NCI-H82 treated with DMSO at 0.1 percent for 48 hours (cell line): Measurements from ENCODE around the gene EMC8.

Experiments
- DNase-seq: peaks from one replicate; lab custom pipeline; 2025; ENCODE audit not compliant: unreplicated experiment; lab: John Stamatoyannopoulos, UW

The EMC8 gene

DNA sequence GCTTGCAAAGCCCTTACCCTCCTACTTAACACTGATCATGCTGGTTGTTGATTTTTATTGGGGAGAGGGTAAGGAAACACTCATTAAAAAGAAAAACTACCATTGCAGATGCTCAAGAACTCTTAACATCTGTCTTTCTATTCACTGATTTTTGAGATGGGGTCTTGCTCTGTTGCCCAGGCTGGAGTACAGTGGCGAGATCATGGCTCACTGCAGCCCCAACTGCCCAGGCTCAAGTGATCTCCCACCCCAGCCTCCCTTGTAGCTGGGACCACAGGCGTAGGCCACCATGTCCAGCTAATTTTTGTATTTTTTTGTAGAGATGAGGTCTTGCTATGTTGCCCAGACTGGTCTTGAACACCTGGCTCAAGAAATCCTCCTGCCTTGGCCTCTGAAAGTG is 14.5 kb downstream of the EMC8 start:
- no peak for DNase-seq

DNA sequence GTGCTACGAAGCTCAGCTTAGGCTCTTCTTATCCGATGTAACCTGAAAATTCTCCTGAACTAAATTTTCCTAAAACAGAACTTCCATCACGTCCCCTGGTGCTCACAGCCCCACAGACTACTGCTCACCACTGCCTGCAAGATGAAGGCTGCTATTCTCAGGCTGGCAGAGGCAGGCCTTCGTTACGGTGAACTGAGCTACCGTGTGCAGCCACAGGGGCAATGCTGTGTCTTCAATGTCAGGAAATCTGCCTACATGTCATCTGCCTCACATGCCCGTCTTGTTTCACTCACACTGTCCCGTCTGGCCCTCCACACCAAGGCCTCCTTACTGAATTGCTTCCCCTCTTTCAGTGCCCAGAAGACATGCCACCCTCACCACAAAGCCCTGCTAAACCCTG is 15.9 kb downstream of the EMC8 start:
- no peak for DNase-seq

- no peak for DNase-seq
Observed at GRCh38 chr16:85782451-85782850, 16.9 kb downstream of the EMC8 start.

DNA sequence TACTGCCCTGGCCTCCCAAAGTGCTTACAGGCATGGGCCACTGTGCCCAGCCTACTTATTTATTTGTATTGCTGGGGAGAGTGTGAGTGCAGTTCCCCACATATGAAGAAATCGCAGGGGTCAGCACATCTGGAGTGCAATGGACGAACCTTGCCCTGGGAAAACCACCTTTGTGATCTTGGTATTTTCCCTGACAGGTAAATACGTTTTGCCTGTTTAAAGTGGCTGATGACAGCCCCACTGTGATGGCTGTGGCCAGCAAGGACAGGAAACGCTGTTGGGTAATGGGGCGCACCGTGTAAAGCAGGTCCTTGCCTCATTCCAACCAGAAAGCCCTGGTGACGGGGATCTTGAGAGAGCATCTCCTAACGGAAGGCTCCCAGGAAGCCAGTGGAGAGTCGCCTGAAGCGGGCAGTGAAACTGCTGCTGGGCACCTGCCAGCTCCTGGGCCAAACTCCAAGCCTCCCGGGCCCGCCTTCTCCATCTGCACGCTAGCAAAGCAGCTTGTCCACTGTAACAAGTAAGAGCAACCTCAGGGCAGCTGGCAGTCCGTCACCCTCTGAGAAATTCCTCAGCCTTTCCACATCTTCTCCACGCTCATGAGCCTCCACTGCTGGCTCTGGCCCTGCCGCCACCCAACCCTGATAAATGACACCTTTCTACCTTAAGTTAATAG is 17.5 kb downstream of the EMC8 start:
- no peak for DNase-seq

DNA sequence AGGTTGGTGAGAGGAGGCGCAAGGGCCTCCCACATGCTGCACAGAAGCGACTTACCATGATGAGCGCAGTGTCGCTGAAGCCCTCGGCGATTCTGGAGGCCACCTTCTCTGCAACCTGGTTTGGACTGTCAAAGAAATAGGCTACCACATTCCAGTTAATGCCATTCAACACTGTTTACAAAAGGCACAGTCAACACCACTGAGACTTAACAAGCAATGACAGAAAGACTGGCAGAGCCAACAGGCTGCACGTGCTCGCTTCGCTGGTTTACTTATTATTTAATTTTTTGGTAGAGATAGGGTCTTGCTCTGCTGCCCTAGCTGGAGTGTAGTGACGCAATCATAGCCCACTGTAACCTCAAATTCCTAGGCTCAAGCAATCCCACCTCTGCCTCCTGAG is 18.2 kb downstream of the EMC8 start:
- no peak for DNase-seq

DNA sequence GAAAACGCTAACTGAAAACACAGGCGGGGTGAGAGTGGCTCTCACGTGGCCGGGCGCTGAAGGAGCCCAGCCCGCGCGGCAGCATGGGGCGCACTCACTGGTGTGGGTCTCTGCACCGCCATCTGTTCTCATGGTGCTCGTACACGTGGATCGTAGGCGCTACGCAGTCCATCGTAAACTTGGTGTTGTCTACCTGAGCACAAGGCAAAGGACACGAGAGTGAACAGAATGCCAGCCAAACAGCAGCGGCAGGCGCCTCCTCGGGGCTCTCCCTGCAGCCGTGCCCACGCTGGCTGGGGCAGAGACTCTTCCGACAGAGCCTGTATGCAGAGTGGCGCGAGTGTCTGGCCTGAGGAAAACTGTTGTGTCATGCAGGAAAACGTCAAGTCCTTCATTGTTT is 19.1 kb downstream of the EMC8 start:
- no peak for DNase-seq

DNA sequence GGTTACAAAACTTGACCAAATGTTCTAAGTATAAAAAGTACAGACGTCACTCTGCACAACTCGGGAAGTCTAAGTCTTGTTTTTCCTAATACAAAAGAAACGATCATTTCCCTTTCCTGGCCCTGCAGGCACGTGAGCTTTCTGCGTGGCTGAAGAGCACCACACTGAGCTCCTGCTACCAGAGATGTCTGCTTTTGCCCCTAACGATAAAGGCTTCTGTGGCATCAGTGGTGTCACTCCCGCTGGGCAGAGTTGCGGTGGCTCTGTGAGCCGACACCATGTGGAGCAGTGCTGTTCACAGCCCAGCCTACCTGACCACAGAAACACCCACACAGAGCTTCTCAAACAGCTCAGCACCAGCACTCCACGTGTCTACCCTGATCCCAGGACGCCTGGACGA is 20.5 kb downstream of the EMC8 start:
- DNase-seq: no peak

- DNase-seq: no peak
Observed at GRCh38 chr16:85777583-85778310, 21.6 kb downstream of the EMC8 start.

DNA sequence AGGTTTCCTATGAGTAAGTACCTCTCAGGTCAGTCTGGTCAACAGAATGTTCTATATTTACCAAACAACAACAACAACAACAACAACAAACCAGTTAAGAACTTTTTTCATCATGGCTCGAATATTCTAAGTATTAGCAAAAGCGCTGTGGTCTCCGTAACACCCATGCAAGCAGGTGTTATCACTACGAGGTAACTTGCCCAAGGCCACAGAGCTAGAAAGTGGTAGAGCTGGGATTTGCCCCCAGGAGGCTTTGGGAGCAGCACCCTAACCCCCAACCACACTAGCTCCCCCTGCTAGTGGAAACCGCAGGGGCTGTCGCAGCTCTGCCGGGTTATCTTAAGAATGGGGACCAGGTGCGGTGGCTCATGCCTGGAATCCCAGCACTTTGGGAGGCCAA is 24.5 kb downstream of the EMC8 start:
- DNase-seq: no peak

DNA sequence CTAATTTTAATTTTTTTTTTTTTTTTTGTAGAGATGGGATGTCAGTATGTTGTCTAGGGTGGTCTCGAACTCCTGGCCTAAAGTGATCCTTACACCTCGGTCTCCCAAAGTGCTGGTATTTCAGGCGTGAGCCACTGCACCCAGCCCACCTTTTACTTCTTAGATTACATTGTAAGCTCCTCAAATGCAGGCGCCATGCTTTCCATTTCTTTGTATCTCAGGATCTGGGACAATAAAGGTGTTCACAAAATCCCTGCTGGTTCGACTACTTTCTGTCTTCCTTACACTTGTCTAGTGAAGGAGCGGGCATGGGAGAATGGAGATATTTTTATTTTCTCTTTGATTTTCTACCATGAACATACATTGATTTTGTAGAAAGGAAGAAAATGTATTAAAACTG is 25.2 kb downstream of the EMC8 start:
- DNase-seq: no peak

DNA sequence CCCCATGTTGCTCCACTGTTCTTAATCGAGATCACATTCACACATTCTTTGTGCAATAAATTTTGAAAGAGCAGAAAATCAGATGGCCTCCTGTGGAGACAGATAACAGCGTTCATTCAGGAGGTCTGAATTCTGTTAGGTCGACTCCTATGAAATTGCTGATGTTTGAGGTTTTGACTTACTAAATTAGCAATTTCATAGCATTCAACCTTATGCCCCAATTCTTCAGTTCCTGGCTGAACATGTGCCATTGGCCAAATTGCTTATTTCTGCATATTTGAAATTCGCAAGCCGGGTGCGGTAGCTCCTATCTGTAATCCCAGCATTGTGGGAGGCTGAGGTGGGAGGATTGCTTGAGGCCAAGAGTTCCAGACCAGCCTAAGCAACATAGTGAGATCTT is 26.3 kb downstream of the EMC8 start:
- DNase-seq: no peak

GRCh38 chr16:85770741-85771140 is 28.6 kb downstream of the EMC8 start:
- no peak for DNase-seq

- DNase-seq: no peak
Observed at GRCh38 chr16:85768199-85768598, 31.1 kb downstream of the EMC8 start.

- no peak for DNase-seq
Observed at GRCh38 chr16:85767531-85767930, 31.8 kb downstream of the EMC8 start.

DNA sequence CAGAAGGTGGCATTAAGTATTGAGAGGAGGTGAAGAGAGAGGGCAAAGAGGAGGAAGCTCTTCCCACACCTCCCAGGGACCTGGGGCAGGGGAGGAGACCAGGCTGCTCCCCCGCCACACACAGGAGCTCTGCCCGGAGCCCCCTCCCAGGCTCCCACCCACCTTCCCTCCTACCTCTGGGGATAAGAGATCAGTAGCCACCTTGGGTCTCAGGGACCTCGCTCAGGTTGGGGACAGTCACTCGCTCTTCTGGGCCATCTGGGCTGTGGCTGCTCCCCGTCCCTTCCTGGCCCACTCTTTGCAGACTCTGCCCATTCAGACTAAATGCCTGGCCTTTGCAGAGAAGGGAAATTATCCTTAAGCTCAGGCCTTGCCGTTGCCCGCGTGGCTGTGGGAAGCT is 33.6 kb downstream of the EMC8 start:
- no peak for DNase-seq

GRCh38 chr16:85765211-85765610 is 34.1 kb downstream of the EMC8 start:
- no peak for DNase-seq

DNA sequence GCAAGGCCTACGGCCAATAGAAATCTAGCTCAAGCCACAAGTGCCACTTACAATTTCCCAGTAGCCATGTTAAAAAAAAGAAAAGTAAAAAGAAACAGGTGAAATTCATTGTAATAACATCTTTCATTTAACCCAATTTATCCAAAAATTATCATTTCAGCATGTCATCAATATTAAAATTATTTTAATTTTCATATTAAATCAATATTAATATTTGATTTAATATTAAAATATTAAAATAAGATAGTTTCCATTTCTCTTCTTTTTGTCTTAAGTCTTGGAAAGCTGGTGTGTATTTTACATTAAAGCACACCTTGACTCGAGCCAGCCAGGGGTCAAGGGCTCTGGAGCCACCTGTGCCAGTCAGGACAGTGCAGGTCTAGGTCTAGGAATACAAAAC is 35.7 kb downstream of the EMC8 start:
- DNase-seq: no peak

- no peak for DNase-seq
Observed at GRCh38 chr16:85762970-85763369, 36.4 kb downstream of the EMC8 start.

DNA sequence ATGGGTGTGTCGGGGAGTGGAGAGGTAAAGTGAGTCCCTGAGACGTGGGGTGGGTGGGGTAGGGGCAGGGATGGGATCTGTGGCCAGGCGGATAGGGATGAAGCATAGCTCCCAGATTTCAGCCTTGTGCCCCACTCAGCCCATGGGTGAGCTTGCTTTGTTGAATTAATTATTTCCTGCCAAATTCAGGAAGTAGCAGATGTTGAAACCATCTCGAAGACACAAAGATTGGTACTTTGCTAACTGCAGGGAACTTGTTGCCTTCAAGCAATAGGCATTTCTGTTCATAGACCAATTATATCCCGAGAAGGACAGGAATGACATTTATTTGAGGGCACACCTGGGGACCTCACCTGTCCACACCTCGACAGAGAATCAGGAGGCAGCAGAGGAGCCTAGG is 37.5 kb downstream of the EMC8 start:
- DNase-seq: no peak

- peak; percentile 6 for DNase-seq
Observed at GRCh38 chr16:85759631-85760419, 39.5 kb downstream of the EMC8 start.

- DNase-seq: no peak
Observed at GRCh38 chr16:85759136-85759535, 40.2 kb downstream of the EMC8 start.

DNA sequence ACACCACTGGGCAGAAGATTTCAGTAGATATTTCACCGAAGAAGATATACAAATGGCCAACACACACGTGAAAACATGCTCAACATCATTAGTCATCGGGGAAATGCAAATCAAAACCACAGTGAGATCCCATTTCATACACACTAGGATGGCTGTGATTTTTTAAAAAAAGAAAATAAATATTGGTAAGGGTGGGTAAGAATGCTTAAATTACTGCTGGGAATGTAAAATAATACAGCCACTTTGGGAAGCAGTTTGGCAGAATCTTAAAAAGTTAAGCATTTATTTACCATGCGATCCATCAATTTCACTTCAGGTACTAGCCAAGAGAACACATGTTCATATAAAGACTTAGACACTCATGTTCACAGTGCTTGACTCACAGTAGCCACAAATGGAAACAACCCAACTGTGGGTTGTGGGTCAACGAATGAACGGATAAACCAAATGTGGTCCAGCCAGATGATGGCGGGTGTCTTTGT is 42.0 kb downstream of the EMC8 start:
- no peak for DNase-seq
